HG03571 (cell line): ENCODE data around the gene PRXL2B.
"Not testable (repeated sequence)": the region's sequence is repeated elsewhere in the genome, so short reads cannot be mapped to it uniquely, and the experiment has no call there.

Experiments used
- ATAC-seq: cut with Tn5 transposase; IDR thresholded peaks from one replicate; pipeline ENCODE4 v1.9.1; 2021; ENCODE audit not compliant: unreplicated experiment

Gene PRXL2B

GRCh38 chr1:2564006-2564814 is 22.4 kb upstream of the PRXL2B start:
- ATAC-seq: no peak

GRCh38 chr1:2564815-2565374 is 21.7 kb upstream of the PRXL2B start:
- ATAC-seq: no peak

GRCh38 chr1:2566101-2567045 is 20.2 kb upstream of the PRXL2B start:
- no peak for ATAC-seq

- no peak for ATAC-seq
Observed at GRCh38 chr1:2567083-2567679, 19.4 kb upstream of the PRXL2B start.

GRCh38 chr1:2568187-2568816 is 18.3 kb upstream of the PRXL2B start:
- ATAC-seq: not testable (repeated sequence)

- no peak for ATAC-seq
Observed at GRCh38 chr1:2569060-2569459, 17.5 kb upstream of the PRXL2B start.

- ATAC-seq: not testable (repeated sequence)
Observed at GRCh38 chr1:2569703-2570102, 16.9 kb upstream of the PRXL2B start.

GRCh38 chr1:2570332-2570731 is 16.2 kb upstream of the PRXL2B start:
- ATAC-seq: no peak

GRCh38 chr1:2571348-2571747 is 15.2 kb upstream of the PRXL2B start:
- no peak for ATAC-seq

- ATAC-seq: no peak
Observed at GRCh38 chr1:2573250-2573920, 13.2 kb upstream of the PRXL2B start.

GRCh38 chr1:2574350-2574749 is 12.2 kb upstream of the PRXL2B start:
- ATAC-seq: no peak

- no peak for ATAC-seq
Observed at GRCh38 chr1:2575801-2576663, 10.5 kb upstream of the PRXL2B start.

GRCh38 chr1:2577565-2578075 is 9.0 kb upstream of the PRXL2B start:
- ATAC-seq: peak; percentile 28

GRCh38 chr1:2578758-2579118 is 7.8 kb upstream of the PRXL2B start:
- ATAC-seq: no peak

GRCh38 chr1:2580691-2581090 is 5.9 kb upstream of the PRXL2B start:
- no peak for ATAC-seq

- ATAC-seq: no peak
Observed at GRCh38 chr1:2582391-2582790, 4.2 kb upstream of the PRXL2B start.

GRCh38 chr1:2583331-2583791 is 3.2 kb upstream of the PRXL2B start:
- no peak for ATAC-seq

GRCh38 chr1:2583871-2584351 is 2.7 kb upstream of the PRXL2B start:
- ATAC-seq: no peak
